Stimulated activated CD8-positive, alpha-beta memory T cell treated with anti-CD3 and anti-CD28 coated beads, Interleukin-12 subunit alpha, Interleukin-12 subunit beta, amount 100 ng/mL, for 24 hours (primary cell): Measurements from ENCODE around the gene AGAP1.

Experiments used
- DNase-seq: peaks from one replicate; pipeline ENCODE4 v3.0.0-alpha.2; 2020; ENCODE audit errors: extremely low read depth

The AGAP1 gene

GRCh38 chr2:236169151-236169721 is 675.4 kb downstream of the AGAP1 start:
- no peak for DNase-seq

GRCh38 chr2:236169741-236170589 is 676.1 kb downstream of the AGAP1 start:
- DNase-seq, result no peak

GRCh38 chr2:236170590-236171165 is 676.8 kb downstream of the AGAP1 start:
- no peak for DNase-seq

- DNase-seq, result no peak
These were observed 677.4 kb downstream of the AGAP1 start for GRCh38 chr2:236171181-236171679.

GRCh38 chr2:236171680-236172254 is 677.9 kb downstream of the AGAP1 start:
- no peak for DNase-seq

- no peak for DNase-seq
These were observed 678.6 kb downstream of the AGAP1 start for GRCh38 chr2:236172255-236173035.

- no peak for DNase-seq
These were observed 679.3 kb downstream of the AGAP1 start for GRCh38 chr2:236173036-236173728.

- no peak for DNase-seq
These were observed 680.1 kb downstream of the AGAP1 start for GRCh38 chr2:236173729-236174607.

GRCh38 chr2:236175548-236176150 is 681.8 kb downstream of the AGAP1 start:
- no peak for DNase-seq

- no peak for DNase-seq
These were observed 682.6 kb downstream of the AGAP1 start for GRCh38 chr2:236176417-236176816.

- DNase-seq, result no peak
These were observed 683.1 kb downstream of the AGAP1 start for GRCh38 chr2:236176951-236177350.

- no peak for DNase-seq
These were observed 683.7 kb downstream of the AGAP1 start for GRCh38 chr2:236177604-236177966.

- no peak for DNase-seq
These were observed 684.4 kb downstream of the AGAP1 start for GRCh38 chr2:236177967-236178889.

- DNase-seq, result no peak
These were observed 685.0 kb downstream of the AGAP1 start for GRCh38 chr2:236178890-236179235.

GRCh38 chr2:236179236-236180075 is 685.6 kb downstream of the AGAP1 start:
- DNase-seq, result no peak

GRCh38 chr2:236180076-236180816 is 686.4 kb downstream of the AGAP1 start:
- no peak for DNase-seq

GRCh38 chr2:236180831-236181453 is 687.1 kb downstream of the AGAP1 start:
- DNase-seq, result no peak
